Measurements from ENCODE around the gene PGAM5.

DNA sequence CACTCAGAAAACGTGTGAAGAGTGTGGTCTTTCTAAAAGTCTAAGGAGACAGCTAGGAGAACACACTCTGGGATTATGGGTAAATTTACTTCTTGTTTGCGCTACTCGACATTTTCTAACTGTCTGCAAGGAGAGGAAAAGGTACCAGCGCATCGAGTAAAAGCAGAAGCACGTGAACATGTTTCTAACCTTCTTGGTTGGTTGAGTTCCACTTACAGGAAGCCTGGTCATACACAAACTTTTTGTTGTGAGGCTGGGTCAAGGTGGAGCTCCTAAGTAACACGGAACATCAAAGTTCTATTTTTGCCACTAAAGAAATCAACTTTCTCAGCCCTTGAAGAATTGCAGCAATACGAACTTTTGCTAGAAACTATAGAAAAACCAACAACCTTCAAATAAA is 31.0 kb downstream of the PGAM5 start:
- TF ChIP-seq, protein P1, sequence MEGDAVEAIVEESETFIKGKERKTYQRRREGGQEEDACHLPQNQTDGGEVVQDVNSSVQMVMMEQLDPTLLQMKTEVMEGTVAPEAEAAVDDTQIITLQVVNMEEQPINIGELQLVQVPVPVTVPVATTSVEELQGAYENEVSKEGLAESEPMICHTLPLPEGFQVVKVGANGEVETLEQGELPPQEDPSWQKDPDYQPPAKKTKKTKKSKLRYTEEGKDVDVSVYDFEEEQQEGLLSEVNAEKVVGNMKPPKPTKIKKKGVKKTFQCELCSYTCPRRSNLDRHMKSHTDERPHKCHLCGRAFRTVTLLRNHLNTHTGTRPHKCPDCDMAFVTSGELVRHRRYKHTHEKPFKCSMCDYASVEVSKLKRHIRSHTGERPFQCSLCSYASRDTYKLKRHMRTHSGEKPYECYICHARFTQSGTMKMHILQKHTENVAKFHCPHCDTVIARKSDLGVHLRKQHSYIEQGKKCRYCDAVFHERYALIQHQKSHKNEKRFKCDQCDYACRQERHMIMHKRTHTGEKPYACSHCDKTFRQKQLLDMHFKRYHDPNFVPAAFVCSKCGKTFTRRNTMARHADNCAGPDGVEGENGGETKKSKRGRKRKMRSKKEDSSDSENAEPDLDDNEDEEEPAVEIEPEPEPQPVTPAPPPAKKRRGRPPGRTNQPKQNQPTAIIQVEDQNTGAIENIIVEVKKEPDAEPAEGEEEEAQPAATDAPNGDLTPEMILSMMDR (IDR thresholded peaks at IDR 0.05) = no peak
- TF ChIP-seq ZFX (IDR thresholded peaks at IDR 0.05; ENCODE audit: borderline replicate concordance) = no peak
